ENCODE results near the gene EML5. TPM values are rescaled to one million over a fixed set of nuclear protein-coding genes. Genes with fewer than 3 reads are reported as not detected.

EML5 gene
- total and polyA plus RNA-seq, 2 experiments from 2014 or later, result 0.18 to 1.6 TPM

GRCh38 chr14:88710709-88711108 lies 82.0 kb downstream of the EML5 start (continued):
- no peak for TF ChIP-seq ZNF462 (CRISPR knock-in tag; IDR thresholded peaks at IDR 0.05)
- TF ChIP-seq EZH2phosphoT487 (IDR thresholded peaks at IDR 0.05; ENCODE audit: unreplicated experiment), result no peak
- TF ChIP-seq ETS1 (IDR thresholded peaks at IDR 0.05), result no peak
- TF ChIP-seq CTCF (conservative IDR thresholded peaks at IDR 0.05; ENCODE audit: low read depth in 2 of 2), result no peak
- no peak for TF ChIP-seq CREB1 (CRISPR knock-in tag; IDR thresholded peaks at IDR 0.05; ENCODE audit: low read depth)
- no peak for TF ChIP-seq NANOG (IDR thresholded peaks at IDR 0.05; ENCODE audit: borderline replicate concordance)

DNA sequence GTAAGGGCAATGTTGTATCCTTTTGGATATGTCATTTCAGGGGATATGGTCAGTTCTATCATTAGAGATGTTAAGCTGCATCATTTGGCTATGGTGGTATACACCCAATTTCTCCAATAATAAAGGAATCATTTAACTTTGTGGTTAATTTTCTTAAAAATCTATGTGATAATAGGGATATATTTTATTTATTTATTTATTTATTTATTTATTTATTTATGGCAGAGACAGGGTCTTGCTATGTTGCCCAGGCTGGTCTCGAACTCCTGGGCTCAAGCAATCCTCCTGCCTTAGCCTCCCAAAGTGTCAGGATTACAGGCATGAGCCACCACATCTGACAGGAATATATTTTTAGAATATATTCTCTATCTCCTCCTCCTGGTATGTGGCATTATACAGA lies 85.7 kb downstream of the EML5 start:
- H3K27me3 ChIP-seq (ENCODE audit: insufficient read depth), result no peaks in the 10 kb centered on the region
- no peaks in the 10 kb centered on the region for H3K36me3 ChIP-seq (ENCODE audit: insufficient read depth)
- no peak for TF ChIP-seq EZH2phosphoT487 (IDR thresholded peaks at IDR 0.05; ENCODE audit: unreplicated experiment)
- no peak for TF ChIP-seq CTCF (conservative IDR thresholded peaks at IDR 0.05; ENCODE audit: low read depth in 2 of 2)
- no peak for TF ChIP-seq EZH2 (IDR thresholded peaks at IDR 0.05; ENCODE audit: low read depth, unreplicated experiment)
- TF ChIP-seq JUNB (IDR thresholded peaks at IDR 0.05; ENCODE audit: unreplicated experiment), result no peak
- TF ChIP-seq STAT1 (IDR thresholded peaks at IDR 0.05; ENCODE audit: unreplicated experiment), result no peak
- TF ChIP-seq ZNF114 (CRISPR knock-in tag; IDR thresholded peaks at IDR 0.05), result no peak
- H2AFZ ChIP-seq, result no peak overlapping the region
- no peaks in the 10 kb centered on the region for H3K9me2 ChIP-seq (ENCODE audit: insufficient read depth)
- no peaks in the 10 kb centered on the region for H3K79me2 ChIP-seq (replicated peaks; ENCODE audit: insufficient read depth)
- H3K4me3 ChIP-seq, result no peak overlapping the region
- Mint-ChIP-seq H3K9me3 (no peaks in the 10 kb centered on the region), H3K36me3 (ENCODE audit: low read depth) (no peaks in the 10 kb centered on the region), H3K4me3 (no peak overlapping the region), H3K27me3 (ENCODE audit: insufficient read depth, low read depth, poor library complexity) (no peaks in the 10 kb centered on the region), H3K4me1 (no peaks in the 10 kb centered on the region), H3K27ac (no peak overlapping the region)
- no peaks in the 10 kb centered on the region for H4K20me1 ChIP-seq (replicated peaks; ENCODE audit: insufficient read depth)
- no peaks in the 10 kb centered on the region for H3K4me1 ChIP-seq (ENCODE audit: insufficient read depth)
- no peak for DNase-seq (ENCODE audit: low spot score)
- H3K4me2 ChIP-seq, result no peak overlapping the region
- no peak overlapping the region for H3K27ac ChIP-seq (ENCODE audit: low read depth)
- no peaks in the 10 kb centered on the region for H3F3A ChIP-seq (replicated peaks; ENCODE audit: low read depth)
- no peak for ATAC-seq

Measured in GM23338 (cell line).